Stimulated activated naive CD8-positive, alpha-beta T cell treated with anti-CD3 and anti-CD28 coated beads, Interleukin-15, Interleukin-2, amounts not matched to agents 100 ng/mL and 50 ng/mL, for 24 hours (primary cell): ENCODE data around the gene DNAI2.

Experiments used
- H3K27ac Mint-ChIP-seq: one replicate; pipeline ENCODE4 v1.8.0; 2021; ENCODE audit warnings: mild to moderate bottlenecking, mixed read lengths
- H3K27me3 Mint-ChIP-seq: one replicate; pipeline ENCODE4 v1.8.0; 2021; ENCODE audit warnings: mixed read lengths
- H3K36me3 Mint-ChIP-seq: one replicate; pipeline ENCODE4 v1.8.0; 2021; ENCODE audit warnings: low read depth, mixed read lengths
- H3K4me1 Mint-ChIP-seq: one replicate; pipeline ENCODE4 v1.8.0; 2021; ENCODE audit warnings: low read depth, mixed read lengths
- H3K4me3 Mint-ChIP-seq: one replicate; pipeline ENCODE4 v1.8.0; 2021; ENCODE audit warnings: mild to moderate bottlenecking, mixed read lengths
- H3K9me3 Mint-ChIP-seq: one replicate; pipeline ENCODE4 v1.8.0; 2021; ENCODE audit warnings: mixed read lengths

DNAI2 gene

DNA sequence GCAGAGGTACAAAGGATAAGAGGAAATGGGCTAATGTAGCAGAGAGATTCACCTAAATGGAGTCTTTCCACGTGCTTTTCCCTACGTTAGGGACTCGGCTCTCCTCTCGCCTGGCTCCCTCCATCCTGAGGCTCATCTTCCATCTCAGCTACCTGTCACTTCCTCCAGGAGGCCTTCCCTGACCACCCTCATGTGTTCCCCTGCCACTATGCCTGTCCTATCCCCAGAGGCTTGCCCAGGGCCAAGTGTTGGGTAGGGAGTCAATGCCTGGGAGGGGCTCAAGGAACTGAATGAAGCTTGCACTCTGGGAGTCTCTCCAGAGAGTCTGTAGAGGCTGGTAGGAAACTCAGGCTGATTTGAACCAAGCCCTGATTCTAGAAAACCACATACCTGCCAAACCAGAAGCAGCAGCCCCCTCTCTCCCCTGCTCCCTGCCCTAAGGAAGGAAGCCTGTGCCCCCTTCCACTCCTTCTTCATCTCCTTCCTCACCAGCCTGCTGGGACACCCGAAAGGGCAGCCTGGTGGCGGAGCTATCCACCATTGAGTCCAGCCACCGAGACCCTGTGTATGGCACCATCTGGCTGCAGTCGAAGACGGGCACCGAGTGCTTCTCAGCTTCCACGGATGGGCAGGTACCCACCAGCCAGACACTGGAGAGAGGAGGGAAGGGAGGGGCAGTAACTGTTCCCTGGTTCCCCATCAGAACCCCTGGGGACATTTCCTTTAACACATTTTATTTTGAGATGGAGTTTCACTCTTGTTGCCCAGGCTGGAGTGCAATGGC lies 25.4 kb downstream of the DNAI2 start:
- Mint-ChIP-seq H3K4me3 (no peak overlapping the region), H3K4me1 (peaks cover 27% of the 10 kb centered on the region), H3K27ac (no peak overlapping the region), H3K9me3 (no peaks in the 10 kb centered on the region), H3K36me3 (no peaks in the 10 kb centered on the region), H3K27me3 (peaks cover 4% of the 10 kb centered on the region)

DNA sequence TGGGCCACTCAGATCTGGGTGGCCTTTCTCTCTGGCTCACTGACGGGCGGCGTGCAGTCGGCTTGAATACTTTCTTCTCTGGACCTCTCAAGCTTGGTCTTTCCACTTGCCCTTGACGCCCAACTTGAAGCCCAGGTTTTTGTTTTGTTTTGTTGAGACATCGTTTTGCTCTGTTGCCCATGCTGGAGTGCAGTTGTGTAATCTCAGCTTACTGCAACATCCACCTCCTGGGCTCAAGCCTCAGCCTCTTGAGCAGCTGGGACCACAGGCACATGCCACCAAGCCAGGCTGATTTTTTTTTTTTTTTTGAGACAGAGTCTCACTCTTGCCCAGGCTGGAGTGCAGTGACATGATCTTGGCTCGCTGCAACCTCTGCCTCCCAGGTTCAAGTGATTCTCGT lies 29.3 kb downstream of the DNAI2 start:
- no peaks in the 10 kb centered on the region for H3K36me3 Mint-ChIP-seq
- H3K9me3 Mint-ChIP-seq: no peaks in the 10 kb centered on the region
- H3K4me3 Mint-ChIP-seq: no peak overlapping the region
- no peak overlapping the region for H3K27ac Mint-ChIP-seq
- peaks cover 13% of the 10 kb centered on the region for H3K4me1 Mint-ChIP-seq
- H3K27me3 Mint-ChIP-seq: peaks cover 9% of the 10 kb centered on the region

- H3K9me3 Mint-ChIP-seq: no peaks in the 10 kb centered on the region
- peaks cover 10% of the 10 kb centered on the region for H3K27me3 Mint-ChIP-seq
- H3K36me3 Mint-ChIP-seq: no peaks in the 10 kb centered on the region
- H3K4me3 Mint-ChIP-seq: no peak overlapping the region
- H3K4me1 Mint-ChIP-seq: peaks cover 8% of the 10 kb centered on the region
- H3K27ac Mint-ChIP-seq: no peak overlapping the region
These were observed 30.1 kb downstream of the DNAI2 start for GRCh38 chr17:74304184-74304583.

GRCh38 chr17:74305865-74306654 lies 32.0 kb downstream of the DNAI2 start:
- Mint-ChIP-seq H3K4me1 (peaks cover 8% of the 10 kb centered on the region), H3K27ac (peak overlapping the region; percentile 67), H3K36me3 (no peaks in the 10 kb centered on the region), H3K9me3 (no peaks in the 10 kb centered on the region), H3K27me3 (peaks cover 6% of the 10 kb centered on the region), H3K4me3 (no peak overlapping the region)

- Mint-ChIP-seq H3K4me3 (no peak overlapping the region), H3K9me3 (no peaks in the 10 kb centered on the region), H3K36me3 (no peaks in the 10 kb centered on the region), H3K4me1 (peaks cover 8% of the 10 kb centered on the region), H3K27me3 (peaks cover 6% of the 10 kb centered on the region), H3K27ac (no peak overlapping the region)
These were observed 34.1 kb downstream of the DNAI2 start for GRCh38 chr17:74307984-74308773.

DNA sequence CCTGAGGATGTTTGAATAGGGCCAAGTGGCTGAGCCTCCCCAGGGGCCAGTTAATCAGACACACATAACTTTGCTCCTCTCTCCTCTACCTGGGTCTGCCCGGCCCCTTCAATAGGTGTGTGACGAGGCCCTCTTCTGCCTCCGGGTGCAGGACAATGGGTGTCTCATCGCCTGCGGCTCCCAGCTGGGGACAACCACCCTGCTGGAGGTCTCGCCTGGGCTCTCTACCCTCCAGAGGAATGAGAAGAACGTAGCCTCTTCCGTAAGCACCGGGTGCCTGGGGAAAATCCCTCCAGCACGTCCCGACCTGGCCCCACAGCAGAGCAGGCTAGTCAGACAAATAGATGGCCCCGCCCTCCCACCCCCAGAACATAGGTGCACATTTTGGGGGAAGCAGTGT lies 35.9 kb downstream of the DNAI2 start:
- H3K4me1 Mint-ChIP-seq: peaks cover 8% of the 10 kb centered on the region
- no peaks in the 10 kb centered on the region for H3K9me3 Mint-ChIP-seq
- peaks cover 6% of the 10 kb centered on the region for H3K27me3 Mint-ChIP-seq
- no peaks in the 10 kb centered on the region for H3K36me3 Mint-ChIP-seq
- H3K27ac Mint-ChIP-seq: no peak overlapping the region
- no peak overlapping the region for H3K4me3 Mint-ChIP-seq

- Mint-ChIP-seq H3K27ac (no peak overlapping the region), H3K27me3 (no peaks in the 10 kb centered on the region)
These were observed 40.8 kb downstream of the DNAI2 start for GRCh38 chr17:74314877-74315276.

DNA sequence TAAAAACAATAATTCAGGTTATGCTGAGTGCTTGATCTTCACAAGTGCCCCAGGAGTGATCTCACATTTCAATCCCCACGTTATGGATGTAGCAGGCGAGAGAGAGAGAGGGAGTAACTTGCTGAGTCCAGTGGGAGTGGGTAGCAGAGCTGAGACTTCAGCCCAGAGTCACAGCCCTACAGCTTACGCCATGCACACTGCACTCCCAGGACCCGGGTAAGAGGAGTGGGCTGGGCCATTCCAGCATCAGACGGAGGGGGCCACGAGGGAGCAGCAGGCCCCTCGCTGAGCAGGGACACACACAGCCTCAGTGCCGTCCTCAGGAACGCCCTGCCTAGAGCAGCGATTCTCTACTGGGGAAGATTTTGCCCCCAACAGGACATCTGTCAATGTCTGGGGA lies 42.2 kb downstream of the DNAI2 start:
- H3K9me3 Mint-ChIP-seq: no peaks in the 10 kb centered on the region
- H3K27me3 Mint-ChIP-seq: no peaks in the 10 kb centered on the region
- H3K4me3 Mint-ChIP-seq: no peak overlapping the region

More at GRCh38 chr17:74314877-74315276, 40.8 kb downstream of the DNAI2 start:
- no peak overlapping the region for H3K4me3 Mint-ChIP-seq
- H3K4me1 Mint-ChIP-seq: no peaks in the 10 kb centered on the region
- no peaks in the 10 kb centered on the region for H3K36me3 Mint-ChIP-seq
- no peaks in the 10 kb centered on the region for H3K9me3 Mint-ChIP-seq

DNA sequence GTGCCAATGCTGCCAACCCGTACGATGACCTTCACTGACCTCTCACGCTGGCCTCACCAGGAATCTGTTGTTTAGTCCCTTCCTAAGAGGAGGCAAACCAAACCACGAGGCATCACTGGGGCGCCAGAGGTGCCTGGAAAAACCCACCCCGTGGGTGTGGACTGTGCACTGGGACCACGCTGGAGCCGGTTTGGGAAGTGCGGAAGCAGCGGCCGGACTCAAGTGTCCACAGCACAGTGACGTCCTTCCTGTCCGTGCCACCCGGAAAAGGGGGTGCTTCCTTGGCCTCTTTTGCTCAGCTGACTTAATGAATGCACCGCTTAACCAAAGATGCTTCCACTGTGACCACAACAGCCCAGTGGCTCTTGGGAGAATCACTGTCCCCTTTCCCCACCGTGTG lies 43.0 kb downstream of the DNAI2 start:
- Mint-ChIP-seq H3K27me3 (peaks cover 7% of the 10 kb centered on the region), H3K36me3 (no peaks in the 10 kb centered on the region), H3K4me3 (no peak overlapping the region)

More for the DNA sequence above, 42.2 kb downstream of the DNAI2 start:
- Mint-ChIP-seq H3K27ac (no peak overlapping the region), H3K4me1 (no peaks in the 10 kb centered on the region), H3K36me3 (no peaks in the 10 kb centered on the region)

GRCh38 chr17:74318391-74318790 lies 44.4 kb downstream of the DNAI2 start:
- Mint-ChIP-seq H3K27ac (no peak overlapping the region), H3K36me3 (no peaks in the 10 kb centered on the region), H3K27me3 (peaks cover 12% of the 10 kb centered on the region), H3K4me3 (no peak overlapping the region), H3K4me1 (no peaks in the 10 kb centered on the region), H3K9me3 (no peaks in the 10 kb centered on the region)

More for the DNA sequence above, 43.0 kb downstream of the DNAI2 start:
- Mint-ChIP-seq H3K4me1 (no peaks in the 10 kb centered on the region), H3K27ac (no peak overlapping the region), H3K9me3 (no peaks in the 10 kb centered on the region)

- H3K36me3 Mint-ChIP-seq: no peaks in the 10 kb centered on the region
- H3K27me3 Mint-ChIP-seq: peaks cover 32% of the 10 kb centered on the region
- H3K27ac Mint-ChIP-seq: no peak overlapping the region
- no peak overlapping the region for H3K4me3 Mint-ChIP-seq
- H3K9me3 Mint-ChIP-seq: no peaks in the 10 kb centered on the region
- H3K4me1 Mint-ChIP-seq: peaks cover 18% of the 10 kb centered on the region
These were observed 50.5 kb downstream of the DNAI2 start for GRCh38 chr17:74324521-74324920.

DNA sequence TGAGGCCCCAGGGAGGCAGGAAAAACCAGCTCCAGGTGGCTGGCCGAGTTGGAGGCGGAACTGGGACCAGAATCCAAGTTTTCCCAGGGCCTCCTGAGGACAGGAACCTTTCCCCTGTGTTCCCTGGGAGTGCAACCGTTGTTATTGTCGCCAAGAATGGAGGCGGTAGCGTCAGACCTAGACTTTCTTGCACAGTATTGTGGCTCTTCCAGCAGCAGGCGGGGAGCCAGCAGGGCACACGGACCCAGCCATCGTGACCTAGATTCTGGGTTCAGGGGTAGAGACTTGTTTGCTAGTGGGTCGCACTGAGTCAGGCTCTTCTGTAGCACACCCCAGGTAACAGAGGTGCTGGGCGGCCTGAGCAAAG lies 51.3 kb downstream of the DNAI2 start:
- Mint-ChIP-seq H3K36me3 (no peaks in the 10 kb centered on the region), H3K4me1 (peaks cover 18% of the 10 kb centered on the region), H3K4me3 (no peak overlapping the region), H3K27ac (no peak overlapping the region), H3K9me3 (no peaks in the 10 kb centered on the region), H3K27me3 (peaks cover 32% of the 10 kb centered on the region)

- Mint-ChIP-seq H3K4me1 (peaks cover 18% of the 10 kb centered on the region), H3K4me3 (peak within 1 kb of the TSS; percentile 39), H3K27ac (no peak within 1 kb of the TSS), H3K27me3 (peaks cover 32% of the 10 kb centered on the region), H3K36me3 (no peaks in the 10 kb centered on the region), H3K9me3 (no peaks in the 10 kb centered on the region)
These were observed 51.8 kb downstream of the DNAI2 start, which contains the start of gene KIF19 for GRCh38 chr17:74325743-74326379. Gene KIF19, plus strand, starts transcription at chr17:74326226. Its CDS starts 124 bp downstream, at chr17:74326350.

DNA sequence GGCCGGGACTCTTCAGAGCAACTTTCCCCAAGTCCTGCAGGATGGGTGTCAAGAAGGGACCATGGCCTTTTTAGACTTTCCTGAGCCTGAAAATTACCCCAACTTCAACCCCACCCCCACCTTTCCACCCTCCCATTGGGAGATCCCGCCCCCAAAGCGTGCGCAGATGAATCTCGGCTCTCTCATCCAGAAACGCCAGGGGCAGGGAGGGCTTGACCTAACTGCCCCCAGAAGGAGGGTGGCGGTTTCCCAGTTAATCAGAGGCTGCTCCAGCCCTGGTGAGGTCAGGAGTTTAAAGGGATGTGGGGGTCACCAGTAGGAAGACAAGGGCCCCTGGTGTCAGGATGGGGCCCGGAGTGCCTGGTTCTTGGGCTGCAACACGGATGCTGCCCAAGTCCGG lies 52.5 kb downstream of the DNAI2 start:
- Mint-ChIP-seq H3K4me3 (peak overlapping the region; percentile 39), H3K27ac (no peak overlapping the region), H3K4me1 (peaks cover 18% of the 10 kb centered on the region), H3K9me3 (no peaks in the 10 kb centered on the region), H3K27me3 (peaks cover 30% of the 10 kb centered on the region), H3K36me3 (no peaks in the 10 kb centered on the region)
